SK-MEL-5 (cell line): ENCODE results near the gene DOK5. TPM values are rescaled to one million over a fixed set of nuclear protein-coding genes. Genes with fewer than 3 reads are reported as not detected.

Experiments used
- DNase-seq: peaks from one replicate; pipeline ENCODE4 v3.0.0-alpha.2; 2016; ENCODE audit warnings: low read depth, low spot score
- in situ Hi-C: cut with HindIII; loops from 2 replicates; pipeline ENCODE4 v1.10.0; 2016; ENCODE audit warnings: low sequenced_read_pairs, high pct_unique_total_duplicates, low pct_unique_long_range_greater_than_20kb
- total RNA-seq: library from RNA; depleted of rRNA; stranded (reverse); fragments of >200 nt; shearing (Covaris generic); gene quantifications from 2 replicates; pipeline ENCODE4 v1.2.3, GENCODE V29; 2014

DOK5 gene
- total RNA-seq, 1 experiment from 2014 or later = 2.2 TPM

GRCh38 chr20:54688476-54688875 lies 213.1 kb downstream of the DOK5 start:
- in situ Hi-C loops = no loop called here

GRCh38 chr20:54690323-54690722 lies 214.9 kb downstream of the DOK5 start:
- in situ Hi-C loops = no loop called here
- no peak for DNase-seq

More at GRCh38 chr20:54688476-54688875, 213.1 kb downstream of the DOK5 start:
- no peak for DNase-seq

GRCh38 chr20:54691327-54691726 lies 215.9 kb downstream of the DOK5 start:
- in situ Hi-C loops = no loop called here
- no peak for DNase-seq

GRCh38 chr20:54692168-54692887 lies 216.9 kb downstream of the DOK5 start:
- DNase-seq = no peak
- in situ Hi-C loops = no loop called here

- in situ Hi-C loops = no loop called here
- no peak for DNase-seq
These were observed 219.1 kb downstream of the DOK5 start for GRCh38 chr20:54694516-54694915.

- no peak for DNase-seq
- in situ Hi-C loops = no loop called here
These were observed 223.0 kb downstream of the DOK5 start for GRCh38 chr20:54698373-54698772.
